Jurkat, Clone E6-1 (cell line): ENCODE results near the gene GPR39.

Experiments used
- DNase-seq: peaks from one replicate; pipeline ENCODE4 v3.0.0-alpha.2; 2011; ENCODE audit warnings: low read depth, low spot score
- H3K4me3 ChIP-seq: 2 replicates; pipeline ENCODE4 v1.5.1; 2011; ENCODE audit warnings: mild to moderate bottlenecking, low read length, control low read depth, moderate library complexity

GPR39 gene

GRCh38 chr2:132584976-132585817, 168.6 kb downstream of the GPR39 start:
- no peak overlapping the region for H3K4me3 ChIP-seq

GRCh38 chr2:132586101-132586511, 169.5 kb downstream of the GPR39 start:
- no peak for DNase-seq
- H3K4me3 ChIP-seq: no peak overlapping the region

More at GRCh38 chr2:132584976-132585817, 168.6 kb downstream of the GPR39 start:
- DNase-seq: no peak

GRCh38 chr2:132586835-132587234, 170.2 kb downstream of the GPR39 start:
- no peak for DNase-seq
- H3K4me3 ChIP-seq: no peak overlapping the region

GRCh38 chr2:132588576-132588975, 172.0 kb downstream of the GPR39 start:
- no peak for DNase-seq
- H3K4me3 ChIP-seq: no peak overlapping the region

GRCh38 chr2:132589111-132589830, 172.7 kb downstream of the GPR39 start:
- no peak for DNase-seq
- no peak overlapping the region for H3K4me3 ChIP-seq

GRCh38 chr2:132589966-132590365, 173.4 kb downstream of the GPR39 start:
- no peak overlapping the region for H3K4me3 ChIP-seq
- no peak for DNase-seq

- no peak for DNase-seq
- H3K4me3 ChIP-seq: no peak overlapping the region
Observed at GRCh38 chr2:132593171-132593570, 176.6 kb downstream of the GPR39 start.

GRCh38 chr2:132595186-132595585, 178.6 kb downstream of the GPR39 start:
- H3K4me3 ChIP-seq: no peak overlapping the region
- no peak for DNase-seq

GRCh38 chr2:132595693-132596092, 179.1 kb downstream of the GPR39 start:
- no peak for DNase-seq
- H3K4me3 ChIP-seq: no peak overlapping the region

- no peak overlapping the region for H3K4me3 ChIP-seq
- no peak for DNase-seq
Observed at GRCh38 chr2:132597166-132597565, 180.6 kb downstream of the GPR39 start.

- no peak for DNase-seq
- H3K4me3 ChIP-seq: no peak overlapping the region
Observed at GRCh38 chr2:132597831-132598230, 181.2 kb downstream of the GPR39 start.

GRCh38 chr2:132598536-132598935, 181.9 kb downstream of the GPR39 start:
- DNase-seq: no peak
- H3K4me3 ChIP-seq: no peak overlapping the region

GRCh38 chr2:132599556-132599955, 183.0 kb downstream of the GPR39 start:
- no peak for DNase-seq
- H3K4me3 ChIP-seq: no peak overlapping the region

- no peak for DNase-seq
- H3K4me3 ChIP-seq: no peak overlapping the region
Observed at GRCh38 chr2:132604561-132604960, 188.0 kb downstream of the GPR39 start.

GRCh38 chr2:132605236-132606180, 188.9 kb downstream of the GPR39 start:
- DNase-seq: no peak
- no peak overlapping the region for H3K4me3 ChIP-seq

- no peak for DNase-seq
Observed at GRCh38 chr2:132606649-132607048, 190.0 kb downstream of the GPR39 start.

GRCh38 chr2:132607426-132608090, 191.0 kb downstream of the GPR39 start:
- H3K4me3 ChIP-seq: no peak overlapping the region
- DNase-seq: no peak

More at GRCh38 chr2:132606649-132607048, 190.0 kb downstream of the GPR39 start:
- no peak overlapping the region for H3K4me3 ChIP-seq

- no peak for DNase-seq
- H3K4me3 ChIP-seq: no peak overlapping the region
Observed at GRCh38 chr2:132608311-132608710, 191.7 kb downstream of the GPR39 start.
